ENCODE measurements around the gene ZFYVE28.
"Not testable (repeated sequence)": the region's sequence is repeated elsewhere in the genome, so short reads cannot be mapped to it uniquely, and the experiment has no call there.

The ZFYVE28 gene

DNA sequence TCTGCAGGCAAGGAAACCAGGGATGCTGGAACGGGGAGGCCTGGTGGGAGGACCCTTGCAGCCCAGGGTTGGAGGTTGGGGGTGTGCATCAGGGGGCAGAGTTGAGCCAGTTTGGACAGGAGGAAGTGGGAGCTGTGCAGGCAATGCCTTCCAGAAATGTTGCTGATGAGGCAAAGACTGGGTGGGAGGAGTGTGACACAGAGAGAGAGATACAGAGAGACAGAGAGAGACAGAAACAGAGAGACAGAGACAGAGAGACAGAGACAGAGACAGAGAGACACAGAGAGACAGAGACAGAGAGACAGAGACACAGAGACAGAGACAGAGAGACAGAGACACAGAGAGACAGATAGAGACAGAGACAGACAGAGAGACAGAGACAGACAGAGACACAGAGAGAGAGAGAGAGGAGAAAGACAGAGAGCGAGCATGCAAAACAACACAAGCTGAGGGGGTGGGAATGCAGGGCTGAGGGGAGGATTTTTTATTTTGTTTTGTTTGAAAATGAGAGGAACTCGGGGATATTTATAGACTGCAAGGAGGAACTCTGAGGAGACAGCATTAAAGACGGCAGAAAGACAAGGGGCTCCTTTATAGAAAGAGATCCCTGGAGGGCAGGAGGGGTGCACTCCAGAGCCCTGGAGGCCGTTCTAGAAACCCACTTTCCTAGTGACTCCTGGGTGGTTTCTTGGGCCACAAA is 174.6 kb downstream of the ZFYVE28 start:
- DNase-seq = no peak

DNA sequence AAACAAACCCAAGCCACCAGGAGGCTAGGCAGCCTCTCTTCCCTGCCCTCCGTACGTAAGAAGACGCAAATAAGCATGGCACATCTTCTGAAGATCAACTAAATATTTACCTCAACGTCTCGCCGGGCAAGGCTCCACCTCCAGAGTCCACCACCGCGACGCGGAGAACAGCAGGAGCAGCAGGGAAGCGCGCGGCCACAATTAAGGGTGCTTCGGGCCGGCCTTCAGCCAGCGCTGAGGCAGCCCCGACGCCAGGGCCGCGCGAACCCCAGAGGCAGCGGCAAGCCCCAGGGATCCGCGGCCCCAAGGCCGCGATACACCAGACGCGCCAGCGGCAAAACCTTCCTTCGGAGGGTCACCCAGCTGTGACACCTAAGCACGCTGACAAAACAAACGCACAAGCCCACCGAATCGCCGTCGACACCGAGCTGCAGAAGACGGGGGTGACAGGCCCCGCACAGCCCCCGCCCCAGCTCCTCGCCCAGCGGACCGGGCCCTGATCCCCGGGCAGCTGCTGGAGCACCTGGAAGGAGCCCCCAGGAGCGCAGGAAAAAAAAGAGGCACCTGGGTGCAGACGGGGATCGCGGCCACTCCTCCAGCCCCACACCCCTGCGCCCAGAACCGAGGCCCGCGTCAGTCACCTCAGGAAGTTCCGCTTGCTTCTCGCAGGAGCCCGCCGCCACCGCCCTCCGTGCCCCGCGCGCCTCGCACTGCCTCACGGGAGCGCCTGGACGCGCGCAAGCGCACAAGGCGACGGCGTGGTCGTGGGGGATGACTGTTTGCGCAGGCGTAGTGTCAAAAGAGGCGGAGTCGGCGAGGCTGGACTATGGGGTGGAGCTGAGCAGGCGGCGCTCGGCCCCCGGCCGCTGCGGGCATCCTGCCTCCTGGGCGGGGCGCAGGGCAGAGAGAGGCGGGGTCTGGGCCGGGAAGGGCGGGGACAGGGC is 176.8 kb downstream of the ZFYVE28 start, which contains the start of the genes HAUS3 and POLN:
TSS of gene HAUS3 (minus strand) at position 712 of the 944 bp plus-strand sequence. CDS start 1,175 bp downstream, outside the sequence.
TSS of gene POLN (minus strand) at position 712 of the 944 bp plus-strand sequence. CDS start 12,890 bp downstream, outside the sequence.
- peak; percentile 98 for DNase-seq

DNA sequence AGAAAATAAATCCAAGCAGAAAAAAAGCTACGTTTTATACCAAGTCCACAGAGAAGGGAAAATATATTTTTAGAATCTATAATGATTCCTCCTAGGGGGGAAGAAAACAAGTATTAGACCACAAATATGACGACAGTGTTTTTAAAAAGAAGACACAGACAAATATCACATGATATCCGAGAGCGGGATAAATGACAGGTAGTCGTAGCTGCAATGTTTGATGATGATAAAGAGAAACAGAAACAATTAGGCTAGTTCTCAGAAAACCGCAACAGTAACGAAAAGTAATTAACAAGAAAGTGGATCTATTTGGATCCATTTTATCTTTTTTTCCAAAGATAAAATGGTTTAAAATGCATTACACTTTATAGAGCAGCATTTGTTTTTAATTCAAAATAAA is 177.4 kb downstream of the ZFYVE28 start:
- DNase-seq = no peak

DNA sequence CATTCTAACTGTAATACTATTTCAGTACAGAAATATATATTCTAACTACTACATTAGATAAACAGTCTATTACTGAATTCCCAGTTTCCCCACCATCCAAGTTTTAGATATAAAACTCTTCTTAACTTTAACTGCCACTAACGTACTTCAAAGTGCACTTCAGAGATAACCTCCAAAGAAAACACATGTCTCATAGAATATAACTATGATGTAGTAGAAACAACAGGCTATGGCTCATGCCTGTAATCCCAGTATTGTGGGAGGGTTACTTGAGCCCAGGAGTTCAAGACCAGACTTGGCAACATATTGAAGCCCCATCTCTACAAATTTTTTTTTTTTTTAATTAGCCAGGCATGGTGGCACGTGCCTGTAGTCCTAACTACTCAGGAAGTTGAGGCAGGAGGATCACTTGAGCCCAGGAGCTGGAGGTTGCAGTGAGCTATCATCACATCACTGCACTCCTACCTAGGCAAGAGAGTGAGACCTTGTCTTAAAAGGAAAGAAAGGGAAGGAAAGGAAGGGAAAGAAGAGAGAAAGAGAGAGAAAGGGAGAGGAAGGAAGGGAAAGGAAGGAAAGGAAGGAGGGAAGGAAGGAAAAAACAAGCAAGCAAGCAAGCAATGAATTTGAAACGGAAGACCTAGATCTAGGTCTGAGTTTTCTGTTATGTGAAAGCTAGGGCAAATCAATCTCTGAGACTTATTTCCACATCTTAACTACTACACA is 181.3 kb downstream of the ZFYVE28 start:
- no peak for DNase-seq

DNA sequence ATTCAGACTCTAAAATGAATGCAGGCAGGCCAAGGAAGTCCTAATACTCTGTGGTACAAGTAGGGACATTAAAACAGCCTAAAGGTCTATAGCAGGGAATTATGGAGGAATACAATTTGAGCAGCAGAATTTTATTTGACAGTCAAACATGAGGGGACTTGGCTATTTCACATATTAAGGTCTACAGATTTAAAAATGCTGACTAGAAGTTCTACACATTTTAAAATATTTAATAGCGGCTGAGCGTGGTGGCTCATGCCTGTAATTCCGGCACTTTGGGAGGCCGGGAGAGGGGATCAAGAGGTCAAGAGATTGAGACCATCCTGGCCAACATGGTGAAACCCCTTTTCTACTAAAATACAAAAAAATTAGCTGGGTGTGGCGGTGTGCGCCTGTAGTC is 187.4 kb downstream of the ZFYVE28 start:
- DNase-seq = no peak

DNA sequence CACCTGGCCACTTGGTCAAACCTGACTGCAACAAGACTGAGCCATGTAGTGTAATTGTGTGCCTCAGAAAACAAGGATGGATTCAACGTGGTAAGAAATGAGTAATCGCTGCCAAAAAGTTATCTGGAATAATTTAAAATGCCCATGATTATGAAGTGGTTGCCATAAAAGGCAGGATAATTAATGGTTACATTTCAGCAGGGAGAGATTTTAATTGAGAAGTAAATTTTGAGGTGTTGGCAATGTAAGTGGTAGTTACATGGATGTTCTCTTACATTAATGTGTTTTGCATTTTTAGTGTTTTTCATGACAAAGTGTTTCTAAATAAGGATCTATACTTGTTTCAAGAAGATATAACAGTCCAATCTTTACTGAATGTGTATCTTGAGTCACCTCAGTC is 192.2 kb downstream of the ZFYVE28 start:
- DNase-seq = no peak

DNA sequence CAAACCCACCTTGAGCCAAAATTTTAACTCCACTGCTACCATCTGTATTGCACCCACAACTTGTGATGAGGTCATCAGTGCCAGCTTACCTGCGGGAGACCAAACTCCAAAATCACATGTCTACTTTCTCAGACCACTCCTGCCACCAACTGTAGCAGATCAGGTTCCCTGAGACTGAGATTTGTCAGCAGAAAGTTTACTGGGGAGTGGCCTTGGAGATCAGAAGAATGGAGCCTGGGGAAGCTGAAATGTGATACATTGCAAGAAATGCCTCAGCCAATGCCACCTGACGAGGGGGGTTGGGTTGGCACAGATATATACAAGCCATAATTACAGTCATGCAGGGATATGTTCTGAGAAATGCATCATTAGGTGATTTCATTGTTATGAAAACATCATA is 195.6 kb downstream of the ZFYVE28 start:
- no peak for DNase-seq

DNA sequence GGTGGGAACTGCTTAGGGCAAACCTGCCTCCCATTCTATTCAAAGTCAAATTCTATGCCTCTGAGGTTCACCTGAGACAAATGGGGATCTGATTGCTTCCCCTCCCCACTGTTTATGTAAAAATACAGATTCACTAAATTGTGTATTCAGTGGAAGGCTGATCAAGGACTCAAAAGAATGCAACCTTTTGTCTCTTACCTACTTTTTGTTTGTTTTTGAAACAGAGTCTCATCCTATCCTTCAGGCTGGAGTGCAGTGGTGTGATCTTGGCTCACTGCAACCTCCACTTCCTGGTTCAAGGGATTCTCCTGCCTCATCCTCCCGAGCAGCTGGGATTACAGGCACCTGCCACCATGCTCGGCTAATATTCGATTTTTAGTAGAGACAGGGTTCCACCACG is 197.1 kb downstream of the ZFYVE28 start:
- not testable (repeated sequence) for DNase-seq

DNA sequence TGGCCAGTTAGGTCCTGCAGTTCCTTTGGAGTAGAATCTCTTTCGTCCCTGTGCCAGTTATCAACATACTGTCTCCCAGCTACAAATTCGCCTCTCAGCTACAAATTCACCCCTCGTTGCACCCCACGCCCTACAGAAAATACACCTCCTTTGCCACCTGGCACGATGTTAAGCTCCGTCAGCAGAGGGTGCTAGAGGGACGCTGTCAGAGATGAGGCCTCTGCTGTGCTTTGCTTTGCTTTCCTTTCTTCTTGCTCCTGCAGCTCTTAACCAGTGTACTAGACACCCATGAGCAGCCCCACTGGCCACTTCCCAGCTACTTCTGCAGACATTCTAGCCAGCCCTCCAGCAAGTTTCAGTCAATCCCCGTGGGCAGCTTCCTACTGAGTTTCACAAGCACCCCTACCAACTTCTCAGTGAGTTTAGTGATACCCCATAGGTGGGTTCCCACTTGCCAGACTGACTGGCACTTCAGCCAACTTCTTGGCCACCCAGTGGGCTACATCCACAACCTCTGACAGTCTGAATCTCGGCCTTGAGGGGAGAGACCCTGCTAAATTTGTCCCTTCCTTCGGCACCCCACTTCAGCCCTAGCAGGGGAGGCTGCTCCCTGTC is 198.3 kb downstream of the ZFYVE28 start:
- peak; percentile 81 for DNase-seq

Data from activated CD8-positive, alpha-beta memory T cell treated with anti-CD3 and anti-CD28 coated beads, Interleukin-2, amount 50 U/mL, for 4 hours (primary cell).